Kidney (tissue), 14 donors: ENCODE results near the gene FBXO2. TPM values are rescaled to one million over a fixed set of nuclear protein-coding genes. Genes with fewer than 3 reads are reported as not detected.

ENCODE experiments used
- DNase-seq, 5 donors: peaks; one replicate each; pipeline ENCODE4 v3.0.0-alpha.2; 2013 to 2020
- FAIRE-seq: peaks from 2 replicates; lab custom pipeline; 2012; peaks lifted over from hg19 to GRCh38; lab: Jason Lieb, UNC
- H3K27ac ChIP-seq, 2 donors: one replicate each; pipeline ENCODE4 v1.7.0; 2013; ENCODE audit warnings: low read depth in 2 of 2, low read length in 2 of 2, inconsistent platforms in 1 of 2
- H3K27me3 ChIP-seq: one replicate; pipeline ENCODE4 v1.7.1; 2013; ENCODE audit warnings: low read length, inconsistent platforms; ENCODE audit not compliant: control insufficient read depth, insufficient read depth
- H3K36me3 ChIP-seq, 3 donors: one replicate each; pipeline versions ENCODE4 v1.7.0 to v1.7.1; 2013; ENCODE audit warnings: low read length in 3 of 3, control low read depth in 1 of 3, inconsistent platforms in 1 of 3; ENCODE audit not compliant: insufficient read depth in 3 of 3, control insufficient read depth in 2 of 3
- H3K4me1 ChIP-seq, 3 donors: one replicate each; pipeline versions ENCODE4 v1.7.0 to v1.7.1; 2013; ENCODE audit warnings: low read length in 3 of 3, inconsistent platforms in 1 of 3, low read depth in 1 of 3; ENCODE audit not compliant: control insufficient read depth in 2 of 3, insufficient read depth in 2 of 3
- H3K4me3 ChIP-seq, 3 donors: one replicate each; pipeline versions ENCODE4 v1.7.0 to v1.8.1; 2013; ENCODE audit warnings: low read length in 3 of 3, control low read depth in 1 of 3, inconsistent platforms in 1 of 3
- H3K9ac ChIP-seq, 3 donors: one replicate each; pipeline versions ENCODE4 v1.7.0 to v1.7.1; 2013; ENCODE audit warnings: low read length in 3 of 3, control low read depth in 1 of 3, inconsistent platforms in 1 of 3
- H3K9me3 ChIP-seq, 3 donors: one replicate each; pipeline versions ENCODE4 v1.7.0 to v1.7.1; 2013; ENCODE audit warnings: low read length in 3 of 3, control low read depth in 1 of 3, inconsistent platforms in 1 of 3; ENCODE audit not compliant: control insufficient read depth in 2 of 3, insufficient read depth in 1 of 3
- CTCF ChIP-seq: IDR thresholded peaks from 3 replicates; pipeline ENCODE4 v1.5.1; 2012; ENCODE audit warnings: mild to moderate bottlenecking, moderate library complexity, borderline replicate concordance; ENCODE audit not compliant: insufficient read depth; ENCODE audit errors: extremely low read depth
- intact Hi-C: fragments of 100-400 bp; cut with DNase I; formaldehyde crosslinking; loops from one replicate; pipeline ENCODE4 v1.11.1; 2022
- polyA plus RNA-seq: library from polyadenylated mRNA; stranded (reverse); fragments of 350-450 nt; fragmentation: Illumina TruSeq; extraction: RNeasy Lipid Tissue Mini Kit (QIAGEN cat#74804); gene quantifications from one replicate; pipeline ENCODE4 v1.2.3, GENCODE V29; 2014; ENCODE audit warnings: low read depth, low replicate concordance; ENCODE audit not compliant: insufficient read depth
- total RNA-seq: library from RNA; stranded (reverse); fragmentation: NEBNext Ultra II Directional; extraction: Animal tissue kit (Norgen Biotek cat#: 25700); gene quantifications from one replicate; pipeline ENCODE4 v1.2.1, GENCODE V29; 2021
- donor health status: control.
- donor health status: control.
- donor health status: control.
- donor health status: control.
- donor health status: control.
- donor health status: DM: yes; HTN: yes; CAD: no.
- donor health status: Normal renal cell carcinoma (clear cell type).

FBXO2 gene
- total and polyA plus RNA-seq, 2 donors from 2014 or later = 10.2 to 38.4 TPM

- no peaks in the 10 kb centered on the region for H3K9me3 ChIP-seq
- no peak within 1 kb of the TSS for H3K27ac ChIP-seq
- peak within 1 kb of the TSS; percentile 49 to 52 (median 49) for H3K4me3 ChIP-seq
- FAIRE-seq (no peak), DNase-seq (peak; percentile 62 to 85 (median 78))
- no peak for TF ChIP-seq CTCF
- peaks cover 2% of the 10 kb centered on the region for H3K27me3 ChIP-seq
- peaks cover 0 to 7% (median 0%) of the 10 kb centered on the region in 3 donors for H3K4me1 ChIP-seq
- H3K9ac ChIP-seq = no peak within 1 kb of the TSS
- no peaks in the 10 kb centered on the region for H3K36me3 ChIP-seq
- intact Hi-C loops = no loop called here
These were observed 37.2 kb upstream of the FBXO2 start, which contains the start of gene DRAXIN for GRCh38 chr1:11691302-11691914. Gene DRAXIN (plus strand): TSS chr1:11691710. CDS start chr1:11706259, 14,549 bp downstream.

GRCh38 chr1:11690397-11691301 is 36.4 kb upstream of the FBXO2 start:
- Histone ChIP-seq H3K4me3 (peak overlapping the region; percentile 49 to 52 (median 49)), H3K36me3 (no peaks in the 10 kb centered on the region), H3K27me3 (peaks cover 2% of the 10 kb centered on the region), H3K4me1 (peaks cover 0 to 7% (median 0%) of the 10 kb centered on the region in 3 donors), H3K27ac (no peak overlapping the region), H3K9ac (no peak overlapping the region), H3K9me3 (no peaks in the 10 kb centered on the region)
- intact Hi-C loops = no loop called here
- FAIRE-seq = no peak
- peak in 4 of 5 donors; percentile 81 to 93 (median 86) for DNase-seq
- no peak for TF ChIP-seq CTCF

GRCh38 chr1:11688506-11688905 is 34.3 kb upstream of the FBXO2 start:
- FAIRE-seq = no peak

More at GRCh38 chr1:11688506-11688905, 34.3 kb upstream of the FBXO2 start:
- no peaks in the 10 kb centered on the region for H3K9me3 ChIP-seq
- H3K4me1 ChIP-seq = peaks cover 0 to 7% (median 0%) of the 10 kb centered on the region in 3 donors
- no peak overlapping the region for H3K9ac ChIP-seq
- no peaks in the 10 kb centered on the region for H3K36me3 ChIP-seq
- no peak overlapping the region for H3K27ac ChIP-seq
- peaks cover 2% of the 10 kb centered on the region for H3K27me3 ChIP-seq
- TF ChIP-seq CTCF = no peak
- intact Hi-C loops = no loop called here
- no peak overlapping the region for H3K4me3 ChIP-seq
- DNase-seq = no peak
